Stimulated activated CD8-positive, alpha-beta memory T cell treated with anti-CD3 and anti-CD28 coated beads, Interleukin-7, amount 100 ng/mL, for 24 hours (primary cell): Measurements from ENCODE around the gene DENND11.

ENCODE experiments used
- DNase-seq: peaks from one replicate; pipeline ENCODE4 v3.0.0-alpha.2; 2020; ENCODE audit warnings: low read depth

The DENND11 gene, protein sequence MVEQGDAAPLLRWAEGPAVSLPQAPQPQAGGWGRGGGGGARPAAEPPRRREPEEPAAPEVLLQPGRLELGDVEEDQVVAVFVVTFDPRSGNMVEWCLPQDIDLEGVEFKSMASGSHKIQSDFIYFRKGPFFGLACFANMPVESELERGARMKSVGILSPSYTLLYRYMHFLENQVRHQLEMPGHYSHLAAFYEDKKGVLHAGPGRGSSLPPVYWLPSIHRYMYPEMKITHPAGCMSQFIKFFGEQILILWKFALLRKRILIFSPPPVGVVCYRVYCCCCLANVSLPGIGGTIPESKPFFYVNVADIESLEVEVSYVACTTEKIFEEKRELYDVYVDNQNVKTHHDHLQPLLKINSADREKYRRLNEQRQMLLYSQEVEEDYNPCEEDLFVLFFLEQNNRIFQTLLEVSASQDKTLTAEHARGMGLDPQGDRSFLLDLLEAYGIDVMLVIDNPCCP

DNA sequence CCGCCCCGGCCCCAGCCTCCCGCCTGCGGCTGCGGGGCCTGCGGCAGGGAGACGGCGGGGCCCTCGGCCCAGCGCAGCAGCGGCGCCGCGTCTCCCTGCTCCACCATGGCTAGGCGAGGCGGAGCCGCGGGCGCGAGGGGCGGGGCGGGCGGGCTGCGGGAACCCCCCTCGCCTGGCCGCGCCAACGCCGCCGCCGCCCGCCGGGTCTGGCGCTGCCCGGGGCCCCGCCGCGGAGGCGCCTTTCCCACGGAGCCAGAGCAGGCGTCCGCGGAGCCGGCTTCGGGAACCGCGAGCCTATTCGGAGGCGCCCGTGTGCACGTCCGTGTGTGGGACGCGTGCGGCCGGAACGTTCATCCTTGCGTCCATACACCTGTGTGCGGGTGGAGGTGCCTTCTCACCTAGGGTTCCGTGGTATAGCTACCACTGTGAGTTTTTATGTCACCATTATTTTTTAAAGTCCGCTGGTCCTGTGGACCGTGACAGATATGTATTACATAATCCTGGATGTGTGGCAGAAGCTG, at the start of gene DENND11:
Gene DENND11, minus strand, starts transcription at position 120 of the 521 bp plus-strand sequence. Its CDS starts 13 bp downstream, at position 107.
- peak; percentile 20 for DNase-seq

DNA sequence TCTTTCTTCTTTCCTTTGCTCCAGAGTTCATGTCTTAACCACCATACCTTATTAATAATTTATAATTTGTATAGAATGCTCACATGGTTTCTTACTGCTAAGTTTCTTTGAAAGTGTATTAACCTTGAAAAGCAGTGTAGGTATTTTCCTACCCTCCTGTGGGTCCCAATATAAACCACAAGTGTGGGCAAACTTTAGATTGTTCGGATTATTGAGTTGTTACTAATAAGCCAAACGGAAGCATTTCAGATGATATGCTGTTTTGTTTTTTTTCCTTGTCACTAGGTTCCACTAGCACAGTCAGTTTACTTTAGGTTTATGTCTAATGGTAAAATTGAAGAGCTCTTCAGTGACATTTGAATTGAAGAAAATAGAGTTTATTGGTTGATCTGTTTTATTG, 46.4 kb upstream of the DENND11 start:
- no peak for DNase-seq

DNA sequence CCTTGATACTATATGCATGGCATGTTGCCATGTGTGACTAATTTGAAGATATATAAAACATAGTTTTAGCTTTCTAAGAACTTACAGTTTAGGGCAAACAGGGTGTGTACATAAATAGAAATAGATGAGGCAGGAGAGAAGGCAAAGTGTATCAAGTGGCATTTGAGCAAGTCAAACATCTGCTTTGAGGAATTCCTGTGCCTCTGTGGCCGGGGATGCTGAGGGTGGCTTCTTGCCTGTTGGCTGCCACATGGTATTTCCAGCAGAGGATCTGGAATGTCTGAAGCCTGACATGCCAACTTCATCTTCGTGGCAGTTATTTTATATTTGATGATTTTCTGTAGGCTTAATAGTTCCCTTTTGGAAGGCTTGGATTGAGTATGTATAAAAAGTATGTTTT, 42.2 kb upstream of the DENND11 start:
- DNase-seq = no peak

DNA sequence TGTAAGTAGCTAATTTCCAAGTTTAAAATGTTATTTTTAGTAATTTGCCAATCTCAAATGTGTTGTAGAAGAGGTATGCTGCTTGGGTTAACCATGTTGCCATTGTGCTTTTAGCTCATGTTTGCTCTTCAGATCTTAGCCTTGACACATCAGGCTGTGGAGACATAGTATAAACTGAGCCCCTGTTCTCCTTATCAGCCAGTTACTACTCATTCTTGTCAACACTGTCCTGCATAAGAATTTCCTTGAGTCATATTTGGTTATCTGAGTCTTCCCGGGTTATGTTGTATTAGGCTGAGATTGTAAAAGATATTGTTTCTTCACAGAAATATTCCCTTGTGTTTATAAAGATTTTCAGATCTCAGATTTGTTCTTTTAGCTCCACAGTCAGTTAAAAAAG, 40.3 kb upstream of the DENND11 start:
- no peak for DNase-seq

DNA sequence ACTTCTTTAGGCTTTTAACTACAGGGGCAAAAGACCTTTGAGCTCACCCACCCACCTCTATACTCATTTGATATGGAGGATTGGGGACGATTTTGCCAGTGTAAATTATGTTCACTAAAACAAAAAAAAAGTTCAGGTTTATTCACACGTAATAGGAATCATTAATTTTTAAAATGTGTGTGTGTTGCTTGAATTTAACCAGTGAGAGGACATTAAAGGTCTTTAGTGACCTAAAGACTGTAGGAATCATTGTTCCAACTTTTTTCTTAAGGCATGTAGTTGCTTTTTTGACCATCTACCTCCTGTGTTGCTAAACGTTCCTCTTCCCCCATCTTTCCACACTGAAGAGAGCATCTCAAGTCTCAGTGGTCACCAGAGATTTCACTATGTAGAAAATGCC, 37.3 kb upstream of the DENND11 start:
- DNase-seq = no peak

DNA sequence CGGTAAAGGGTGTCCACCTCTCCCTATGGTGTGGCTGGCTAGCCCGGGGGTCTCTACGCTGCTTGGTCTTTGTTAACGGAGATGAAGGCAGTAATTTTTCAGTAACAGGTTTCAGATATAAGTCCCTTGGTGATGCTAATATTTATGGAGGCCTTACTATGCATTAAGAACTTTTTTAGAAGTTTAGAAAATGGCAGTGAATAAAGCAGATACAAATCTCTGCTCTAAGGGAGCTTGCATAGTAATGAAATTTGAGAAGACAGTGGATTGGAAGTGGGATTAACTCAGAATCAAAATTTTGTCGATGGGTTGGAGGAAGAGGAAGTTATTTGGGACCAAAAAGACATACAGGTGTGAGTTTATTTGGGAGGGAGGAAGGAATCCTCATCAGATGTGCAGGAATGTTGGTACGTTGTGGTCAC, 36.6 kb upstream of the DENND11 start:
- DNase-seq = no peak

DNA sequence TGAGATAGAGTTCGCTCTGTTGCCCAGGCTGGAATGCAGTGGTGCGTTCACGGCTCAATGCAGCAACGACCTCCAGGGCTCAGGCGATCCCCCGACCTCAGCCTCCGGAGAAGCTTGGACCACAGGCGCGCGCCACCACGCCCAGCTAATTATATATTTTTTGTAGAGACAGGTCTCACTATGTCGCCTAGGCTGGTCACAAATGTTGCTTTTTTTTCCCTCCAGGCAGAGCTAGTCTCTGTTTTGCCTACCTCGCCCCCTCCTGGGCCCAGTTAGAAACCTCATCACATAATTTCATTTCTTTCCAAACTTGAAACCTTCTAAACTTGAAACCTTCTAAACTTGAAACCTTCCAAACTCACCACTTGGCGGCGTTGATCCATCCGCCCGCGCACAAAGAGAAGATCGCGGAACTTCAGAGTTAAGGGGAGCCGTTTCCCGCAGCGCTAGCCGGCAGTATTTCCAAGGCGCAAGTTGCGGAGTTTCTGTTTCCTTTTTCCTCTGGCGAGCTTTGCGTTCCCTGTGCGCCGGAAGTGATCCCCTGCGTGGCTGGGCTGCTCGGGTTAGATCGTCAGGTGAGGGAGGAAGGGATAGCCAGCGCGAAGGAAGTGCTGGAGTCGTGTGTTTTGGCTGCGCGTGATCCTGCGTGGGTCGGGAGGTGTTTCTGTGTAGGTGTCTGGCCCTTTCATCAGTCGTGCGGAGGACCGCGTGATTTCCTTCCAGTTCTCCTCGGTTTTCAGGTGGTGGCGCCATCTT, 36.0 kb upstream of the DENND11 start, which contains the start of gene SSBP1:
Gene SSBP1, plus strand, starts transcription at position 523 of the 756 bp plus-strand sequence. CDS start 809 bp downstream, outside the sequence.
- DNase-seq = peak; percentile 81

DNA sequence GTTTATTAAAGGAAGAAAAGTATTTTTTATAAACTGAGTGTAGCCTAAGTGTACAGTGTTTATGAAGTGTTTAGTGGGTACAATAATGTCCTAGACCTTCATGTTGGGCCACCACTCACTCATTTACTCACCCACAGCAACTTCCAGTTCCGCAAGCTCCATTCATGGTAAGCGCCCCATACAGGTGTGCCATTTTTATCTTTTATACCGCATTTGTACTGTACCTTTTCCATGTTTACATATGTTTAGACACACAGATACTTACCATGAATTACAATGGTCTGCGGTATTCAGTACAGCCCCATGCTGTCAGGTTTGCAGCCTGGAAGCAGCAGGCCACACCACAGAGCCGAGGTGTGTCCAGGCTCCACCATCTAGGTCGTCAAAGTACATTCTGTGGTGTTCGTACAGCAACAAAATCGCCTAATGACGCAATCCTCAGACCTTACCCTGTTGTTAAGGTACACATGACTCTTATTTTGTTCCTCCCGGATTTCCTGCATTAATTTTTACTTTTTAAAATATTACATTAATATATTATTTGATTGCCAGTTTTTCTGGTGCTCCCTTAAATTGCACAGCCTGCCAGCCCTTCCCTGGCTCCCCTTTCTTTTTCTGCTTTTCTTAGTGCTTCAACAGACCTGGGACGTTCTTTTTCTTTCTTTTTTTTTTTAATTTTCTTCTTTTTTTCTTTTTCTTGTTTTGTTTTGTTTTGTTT, 35.3 kb upstream of the DENND11 start:
- no peak for DNase-seq

DNA sequence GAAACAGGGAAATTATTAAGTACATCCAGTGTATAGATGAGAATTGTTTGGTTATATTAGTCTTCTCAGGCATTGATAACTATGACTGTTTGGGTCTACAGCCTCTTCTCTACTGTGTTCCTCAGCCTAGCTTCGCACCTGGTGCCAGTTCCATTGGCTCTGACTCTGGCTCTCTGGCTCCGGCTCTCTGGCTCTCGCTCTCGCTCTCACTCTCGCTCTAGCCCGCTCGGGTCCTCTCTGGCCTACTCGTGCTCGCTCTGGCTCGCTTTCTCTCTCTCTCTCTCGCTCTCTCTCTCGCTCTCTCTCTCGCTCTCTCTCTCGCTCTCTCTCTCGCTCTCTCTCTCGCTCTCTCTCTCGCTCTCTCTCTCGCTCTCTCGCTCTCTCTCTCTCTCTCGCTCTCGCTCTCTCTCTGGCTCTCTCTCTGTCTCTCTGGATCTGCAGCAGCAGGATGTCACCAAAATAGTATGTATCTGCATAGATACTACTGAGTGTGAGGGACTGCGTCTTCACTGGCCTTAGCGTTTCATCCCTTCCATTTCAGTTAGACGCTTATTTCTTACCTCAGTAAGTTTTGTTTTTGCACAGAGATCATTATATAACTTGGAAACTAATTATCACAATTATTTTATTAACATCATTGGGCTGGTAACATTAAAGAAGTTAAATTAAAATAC, 29.6 kb upstream of the DENND11 start:
- DNase-seq = no peak

DNA sequence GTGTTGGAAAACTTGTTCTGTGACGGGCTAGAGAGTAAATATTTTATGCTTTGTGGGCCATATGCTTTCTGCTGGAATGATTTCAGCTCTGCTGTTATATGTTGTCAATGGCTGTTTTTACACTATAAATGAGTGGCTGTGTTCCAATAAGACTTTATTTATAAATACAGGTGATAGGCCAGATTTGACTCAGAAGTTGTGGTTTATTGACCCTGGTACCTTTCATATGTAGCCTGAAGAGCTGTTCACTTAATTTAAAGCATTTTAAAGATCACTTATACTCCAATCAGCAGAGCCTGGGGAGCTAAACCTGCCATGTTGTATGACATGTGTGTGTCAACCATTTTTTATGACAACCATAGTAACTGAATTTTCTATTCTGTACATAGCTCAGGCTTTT, 27.1 kb upstream of the DENND11 start:
- no peak for DNase-seq

DNA sequence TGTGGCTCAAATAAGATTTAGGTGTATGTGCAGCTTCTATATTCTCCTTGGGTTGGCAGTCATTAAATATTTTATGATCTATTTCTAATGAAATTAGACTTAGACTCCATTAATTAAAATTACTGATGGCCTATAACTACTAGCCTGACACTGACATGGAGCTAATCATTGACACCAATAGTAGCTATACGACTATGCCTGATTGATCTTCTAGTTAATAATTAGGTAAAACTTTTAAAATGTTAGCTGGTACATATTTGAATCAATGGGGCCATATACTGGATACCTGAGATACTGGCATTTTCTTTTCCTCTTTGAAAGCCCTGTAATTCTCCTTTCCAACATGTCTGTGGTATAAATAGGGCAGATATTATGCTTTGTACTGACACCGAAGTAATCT, 20.6 kb upstream of the DENND11 start:
- DNase-seq = no peak

DNA sequence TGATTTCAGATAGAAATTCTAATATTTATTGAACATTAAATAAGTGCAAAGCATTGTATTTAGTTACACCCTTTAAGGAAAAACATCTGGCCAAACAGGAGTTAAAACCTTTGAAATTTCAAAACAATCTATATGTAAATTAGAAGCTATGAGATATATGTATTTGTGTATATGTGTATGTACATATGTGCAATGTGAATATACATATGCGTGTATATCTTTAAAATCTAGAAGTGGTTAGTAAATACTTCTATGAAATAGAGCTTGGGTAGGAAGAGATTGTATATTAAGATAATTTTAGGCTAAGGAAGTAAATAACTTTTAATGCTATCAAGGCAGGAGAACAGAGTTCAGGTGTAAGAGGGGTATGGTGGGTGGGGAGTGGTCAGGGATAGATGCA, 15.5 kb upstream of the DENND11 start:
- DNase-seq = no peak

DNA sequence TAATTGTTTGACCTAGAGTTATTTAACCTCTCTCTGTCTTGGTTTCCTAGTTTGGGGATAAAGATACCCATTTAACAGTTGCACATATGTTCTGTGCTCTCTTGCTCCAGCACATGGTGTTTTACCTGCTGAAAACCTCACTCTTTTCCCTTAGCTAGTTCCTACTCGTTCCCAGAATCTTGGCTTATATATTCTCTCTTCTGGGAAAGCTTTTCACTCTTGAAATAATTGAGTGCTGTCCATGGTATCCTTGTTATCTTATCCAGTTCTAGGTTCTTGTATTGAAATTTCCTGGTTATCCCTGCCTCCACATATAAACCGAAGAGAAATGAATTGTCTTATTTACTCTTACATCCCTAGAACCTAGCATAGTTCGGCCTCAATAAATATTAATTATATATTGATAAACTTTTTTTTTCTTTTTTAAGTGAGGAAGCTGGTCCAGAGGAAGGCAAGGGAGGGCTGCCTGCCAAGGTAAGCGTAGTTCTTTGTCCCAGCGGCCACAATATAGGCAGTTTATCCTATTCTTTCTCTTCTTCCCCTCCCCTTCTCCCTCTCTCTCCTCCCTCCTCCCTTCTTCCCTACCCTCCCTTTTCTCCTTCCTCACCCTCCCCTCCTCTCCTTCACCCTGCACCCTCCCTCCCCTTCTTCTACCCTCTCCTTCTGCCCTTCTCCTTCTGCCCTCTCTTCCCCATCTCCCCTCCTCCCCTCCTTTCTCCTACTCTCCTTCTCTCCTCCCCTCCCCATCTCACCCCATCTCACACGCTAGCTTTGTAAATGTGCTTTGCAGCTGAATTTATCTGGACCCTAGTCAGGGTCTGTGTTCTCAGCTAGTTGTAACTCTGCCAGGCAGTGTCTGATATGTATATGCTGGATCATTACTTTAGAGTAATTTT, 14.1 kb upstream of the DENND11 start:
- no peak for DNase-seq

DNA sequence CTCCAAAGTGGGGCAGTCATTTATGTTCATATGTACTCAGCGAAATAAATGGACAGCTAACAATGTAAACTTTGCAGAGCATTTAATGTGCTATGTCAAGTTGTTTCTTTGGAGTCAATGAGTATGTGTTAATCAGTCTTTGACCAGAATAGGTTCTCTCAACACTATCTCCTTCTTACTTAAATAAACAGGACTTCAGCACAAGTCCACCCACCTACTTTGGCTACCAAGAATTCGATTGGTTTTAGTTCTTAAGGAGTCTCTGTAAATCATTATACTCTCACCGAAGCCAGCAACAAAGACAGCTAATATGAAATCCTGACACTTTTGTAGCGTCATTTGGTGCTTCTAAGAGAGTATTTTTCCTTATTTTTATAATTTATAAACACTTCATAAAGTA, 13.1 kb upstream of the DENND11 start:
- no peak for DNase-seq

DNA sequence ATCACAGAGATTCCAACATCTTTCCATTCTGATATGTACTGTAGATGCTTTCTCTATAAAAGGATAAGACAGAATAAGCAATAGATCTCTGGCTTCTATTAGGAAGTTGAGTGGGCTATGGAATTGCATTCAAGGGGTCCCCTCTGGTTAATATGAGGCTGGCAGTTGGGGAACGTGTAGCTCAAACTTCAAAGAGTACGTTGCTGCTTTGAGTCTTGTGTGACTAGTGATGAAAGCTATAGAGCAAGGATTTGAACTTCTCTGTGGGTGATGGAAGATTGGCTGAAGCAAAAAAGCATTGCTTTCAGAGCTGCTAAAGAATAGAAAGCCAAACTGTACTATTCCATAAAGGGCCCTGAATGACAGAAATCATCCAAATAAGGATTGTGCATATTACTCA, 12.6 kb upstream of the DENND11 start:
- no peak for DNase-seq

DNA sequence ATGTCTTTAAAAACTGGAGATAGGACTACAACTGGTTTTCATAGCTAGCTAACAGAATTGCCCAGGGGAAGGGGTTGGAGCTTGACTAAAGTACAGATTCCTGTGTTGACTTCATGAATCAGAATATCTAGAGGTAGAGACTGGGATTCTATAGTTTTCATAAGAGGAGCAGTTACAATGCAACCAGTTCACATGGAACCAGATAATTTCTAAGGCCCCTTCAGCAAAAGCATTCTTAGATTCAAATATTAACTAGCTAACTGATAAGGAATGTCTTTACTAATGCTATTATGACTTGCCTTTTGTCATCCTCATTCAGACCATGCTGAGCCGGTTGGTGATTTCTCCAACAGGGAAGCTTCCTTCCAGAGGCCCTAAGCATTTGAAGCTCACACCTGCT, 11.9 kb upstream of the DENND11 start:
- DNase-seq = no peak

DNA sequence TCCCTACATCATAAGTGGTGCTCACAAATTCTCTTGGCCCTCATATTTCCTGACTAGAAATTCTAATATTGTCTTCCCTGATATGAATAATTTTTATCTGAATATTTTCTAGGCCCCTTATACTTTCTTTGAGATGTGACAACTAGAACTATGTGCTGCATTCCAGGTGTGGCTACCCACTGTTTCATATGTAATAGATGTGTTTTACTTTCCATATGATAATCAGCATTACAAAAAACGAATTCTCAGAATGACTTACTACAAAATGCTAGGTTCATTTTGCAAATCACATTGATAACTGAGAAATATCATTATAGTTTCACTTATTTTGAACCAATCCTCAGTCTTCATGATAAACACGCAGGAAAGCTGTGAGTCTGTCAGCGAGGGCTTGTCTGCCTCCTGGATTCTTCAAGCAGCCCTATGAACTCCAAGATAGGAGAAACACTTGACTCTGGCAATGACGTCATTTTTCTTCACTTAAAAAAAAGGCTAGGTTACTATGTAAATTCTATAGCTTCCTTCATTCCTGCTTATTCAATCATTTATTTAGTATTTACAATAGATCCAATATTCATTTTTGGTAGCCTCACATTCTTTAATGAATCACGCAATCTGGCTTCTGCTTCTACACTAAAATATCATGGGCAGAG, 10.8 kb upstream of the DENND11 start:
- no peak for DNase-seq

DNA sequence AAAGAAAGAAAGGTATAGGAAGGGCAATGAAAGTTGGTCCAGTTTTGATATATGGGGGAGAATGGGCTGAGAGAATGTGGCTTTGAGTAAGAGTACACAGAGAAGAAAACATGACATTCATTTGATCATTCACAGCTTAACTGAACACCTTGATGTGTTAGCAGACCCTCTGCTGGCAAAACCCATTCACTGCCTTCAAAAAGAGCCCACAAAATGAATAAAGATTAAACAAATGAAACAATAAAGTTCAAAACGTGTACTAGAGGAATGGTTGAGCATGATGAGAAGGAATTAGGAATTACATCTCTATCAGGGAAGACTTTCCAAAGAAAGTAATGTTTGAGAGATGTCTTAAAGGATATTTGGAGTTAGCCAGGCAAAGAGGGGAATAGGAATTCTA, 8.3 kb upstream of the DENND11 start:
- no peak for DNase-seq

DNA sequence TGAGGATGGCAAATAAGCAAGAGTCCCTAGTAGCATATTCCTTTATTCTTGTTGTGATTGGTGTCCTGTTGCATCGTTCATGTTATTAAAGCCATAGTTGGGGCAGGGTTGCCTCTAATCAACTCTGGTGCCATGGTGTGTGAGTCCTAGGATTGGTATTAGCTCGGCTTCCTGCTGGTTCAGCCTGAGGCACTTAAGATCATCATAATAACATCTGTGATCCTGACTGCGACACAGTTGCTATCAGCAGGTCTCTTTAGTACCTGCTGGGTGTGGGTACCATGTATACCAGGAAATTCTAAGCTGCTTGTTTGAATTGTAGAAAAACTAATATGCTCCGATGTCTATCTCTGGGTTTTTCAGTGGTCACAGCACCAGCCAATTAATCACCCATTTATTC, 7.8 kb upstream of the DENND11 start:
- no peak for DNase-seq

DNA sequence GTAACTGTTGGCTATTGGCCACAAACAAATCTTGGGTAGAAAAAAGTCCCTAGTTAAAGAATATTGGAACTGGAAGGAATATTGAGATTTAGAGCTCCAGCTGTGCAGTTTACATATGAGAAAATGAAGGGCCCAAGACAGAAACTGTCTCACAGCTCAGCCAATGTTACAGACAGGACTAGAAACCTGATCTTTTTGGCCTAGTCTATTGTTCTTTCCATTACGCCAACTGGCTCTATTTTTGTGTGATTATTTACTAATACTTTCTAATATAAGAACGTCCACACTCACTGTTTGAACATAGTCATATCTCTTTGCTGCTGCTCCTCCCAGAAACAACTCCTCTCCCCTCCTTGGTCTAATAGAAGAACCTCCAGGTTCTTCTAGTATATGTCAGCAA, 7.4 kb upstream of the DENND11 start:
- DNase-seq = no peak
